DND-41 (cell line): ENCODE data around the gene RUFY3.

ENCODE experiments used
- ATAC-seq: fragments of 200-7000 bp; cut with Tn5 transposase; 3 replicates; pipeline ENCODE4 v1.9.1; 2021; ENCODE audit warnings: low read depth; ENCODE audit not compliant: insufficient read depth
- DNase-seq: peaks from one replicate; pipeline ENCODE4 v3.0.0-alpha.2; 2020
- H2AFZ ChIP-seq: 2 replicates; pipeline ENCODE4 v1.6.0; 2012; ENCODE audit warnings: low read depth, low read length
- H3K27ac ChIP-seq: 2 replicates; pipeline ENCODE4 v1.5.1; 2012; ENCODE audit warnings: low read length, inconsistent platforms
- H3K27me3 ChIP-seq: fragments of 200-600 bp; sonication (generic); 2 replicates; pipeline ENCODE4 v1.6.0; 2012; ENCODE audit warnings: low read length, mild to moderate bottlenecking, inconsistent platforms; ENCODE audit not compliant: insufficient read depth, poor library complexity
- H3K36me3 ChIP-seq: 2 replicates; pipeline ENCODE4 v1.5.1; 2012; ENCODE audit warnings: low read length, inconsistent platforms; ENCODE audit not compliant: insufficient read depth
- H3K4me1 ChIP-seq: 2 replicates; pipeline ENCODE4 v1.5.1; 2012; ENCODE audit warnings: mild to moderate bottlenecking, low read length; ENCODE audit not compliant: insufficient read depth
- H3K4me2 ChIP-seq: 2 replicates; pipeline ENCODE4 v1.6.0; 2012; ENCODE audit warnings: mild to moderate bottlenecking, moderate library complexity, low read length, inconsistent platforms; ENCODE audit not compliant: insufficient read depth
- H3K4me3 ChIP-seq, 2 experiments: fragments of 200-600 bp in 1 of 2; shearing (Covaris generic) in 1 of 2; 2 replicates each; pipeline ENCODE4 v1.5.1; 2012 to 2016; ENCODE audit warnings: inconsistent platforms in 2 of 2, low read length in 2 of 2, mild to moderate bottlenecking in 2 of 2, low read depth in 1 of 2, moderate library complexity in 1 of 2
- H3K79me2 ChIP-seq: 2 replicates; pipeline ENCODE4 v1.6.0; 2012; ENCODE audit warnings: low read length, inconsistent platforms; ENCODE audit not compliant: insufficient read depth
- H3K9ac ChIP-seq: 2 replicates; pipeline ENCODE4 v1.6.0; 2012; ENCODE audit warnings: low read depth, mild to moderate bottlenecking, inconsistent platforms, low read length, moderate library complexity
- H3K9me3 ChIP-seq: 2 replicates; pipeline ENCODE4 v1.5.1; 2012; ENCODE audit warnings: low read length, moderate library complexity, mild to moderate bottlenecking, inconsistent platforms; ENCODE audit not compliant: insufficient read depth, severe bottlenecking
- H4K20me1 ChIP-seq: 2 replicates; pipeline ENCODE4 v1.6.0; 2012; ENCODE audit warnings: low read length; ENCODE audit not compliant: insufficient read depth
- CTCF ChIP-seq: IDR thresholded peaks from 2 replicates; pipeline ENCODE4 v1.5.1; 2012; ENCODE audit warnings: borderline replicate concordance, low read length, moderate library complexity, mild to moderate bottlenecking; ENCODE audit not compliant: poor library complexity, severe bottlenecking; ENCODE audit errors: extremely low read depth
- EZH2 ChIP-seq: IDR thresholded peaks from 3 replicates; pipeline ENCODE4 v1.6.1; 2012; ENCODE audit warnings: borderline replicate concordance, low read depth, mild to moderate bottlenecking, moderate library complexity, low read length, inconsistent platforms; ENCODE audit not compliant: severe bottlenecking

Gene RUFY3

GRCh38 chr4:70713453-70714078, 8.2 kb upstream of the RUFY3 start:
- H2AFZ ChIP-seq, result no peak overlapping the region
- ATAC-seq, result no peak

GRCh38 chr4:70714079-70714887, 7.5 kb upstream of the RUFY3 start:
- Histone ChIP-seq H3K79me2 (peaks cover 98% of the 10 kb centered on the region), H3K27ac (no peak overlapping the region), H3K4me2 (no peak overlapping the region), H4K20me1 (peaks cover 5% of the 10 kb centered on the region; the same call in 1 of the 2 replicates), H3K9ac (no peak overlapping the region), H3K27me3 (no peaks in the 10 kb centered on the region), H3K9me3 (no peaks in the 10 kb centered on the region), H3K4me3 (no peak overlapping the region), H3K4me1 (peaks cover 45% of the 10 kb centered on the region), H2AFZ (no peak overlapping the region), H3K36me3 (no peaks in the 10 kb centered on the region)
- ATAC-seq (no peak), DNase-seq (no peak)
- TF ChIP-seq EZH2 (no peak), CTCF (no peak)

More at GRCh38 chr4:70713453-70714078, 8.2 kb upstream of the RUFY3 start:
- no peak overlapping the region for H3K4me3 ChIP-seq
- no peak overlapping the region for H3K9ac ChIP-seq
- H4K20me1 ChIP-seq, result peaks cover 6% of the 10 kb centered on the region; the same call in 1 of the 2 replicates
- H3K4me1 ChIP-seq, result peaks cover 48% of the 10 kb centered on the region
- no peak for DNase-seq
- TF ChIP-seq CTCF (no peak), EZH2 (no peak)
- peaks cover 98% of the 10 kb centered on the region for H3K79me2 ChIP-seq
- H3K36me3 ChIP-seq, result no peaks in the 10 kb centered on the region
- H3K9me3 ChIP-seq, result no peaks in the 10 kb centered on the region
- peak overlapping the region; percentile 39 for H3K27ac ChIP-seq
- no peak overlapping the region for H3K4me2 ChIP-seq
- H3K27me3 ChIP-seq, result no peaks in the 10 kb centered on the region

GRCh38 chr4:70715097-70715496, 6.7 kb upstream of the RUFY3 start:
- DNase-seq (no peak), ATAC-seq (no peak)
- H3K4me3 ChIP-seq, result no peak overlapping the region
- H4K20me1 ChIP-seq, result peaks cover 4% of the 10 kb centered on the region; the same call in 1 of the 2 replicates
- peaks cover 39% of the 10 kb centered on the region for H3K4me1 ChIP-seq
- H3K27ac ChIP-seq, result no peak overlapping the region
- no peak overlapping the region for H3K4me2 ChIP-seq
- H3K79me2 ChIP-seq, result peaks cover 98% of the 10 kb centered on the region
- H3K27me3 ChIP-seq, result no peaks in the 10 kb centered on the region
- no peak overlapping the region for H2AFZ ChIP-seq
- H3K9ac ChIP-seq, result no peak overlapping the region
- H3K36me3 ChIP-seq, result no peaks in the 10 kb centered on the region
- H3K9me3 ChIP-seq, result no peaks in the 10 kb centered on the region
- TF ChIP-seq CTCF (no peak), EZH2 (no peak)
